ENCODE results near the gene BMF. TPM values are rescaled to one million over a fixed set of nuclear protein-coding genes. Genes with fewer than 3 reads are reported as not detected.
"Not testable (repeated sequence)": the region's sequence is repeated elsewhere in the genome, so short reads cannot be mapped to it uniquely, and the experiment has no call there.

The BMF gene
- total RNA-seq, 1 experiment from 2014 or later: 0.83 TPM

DNA sequence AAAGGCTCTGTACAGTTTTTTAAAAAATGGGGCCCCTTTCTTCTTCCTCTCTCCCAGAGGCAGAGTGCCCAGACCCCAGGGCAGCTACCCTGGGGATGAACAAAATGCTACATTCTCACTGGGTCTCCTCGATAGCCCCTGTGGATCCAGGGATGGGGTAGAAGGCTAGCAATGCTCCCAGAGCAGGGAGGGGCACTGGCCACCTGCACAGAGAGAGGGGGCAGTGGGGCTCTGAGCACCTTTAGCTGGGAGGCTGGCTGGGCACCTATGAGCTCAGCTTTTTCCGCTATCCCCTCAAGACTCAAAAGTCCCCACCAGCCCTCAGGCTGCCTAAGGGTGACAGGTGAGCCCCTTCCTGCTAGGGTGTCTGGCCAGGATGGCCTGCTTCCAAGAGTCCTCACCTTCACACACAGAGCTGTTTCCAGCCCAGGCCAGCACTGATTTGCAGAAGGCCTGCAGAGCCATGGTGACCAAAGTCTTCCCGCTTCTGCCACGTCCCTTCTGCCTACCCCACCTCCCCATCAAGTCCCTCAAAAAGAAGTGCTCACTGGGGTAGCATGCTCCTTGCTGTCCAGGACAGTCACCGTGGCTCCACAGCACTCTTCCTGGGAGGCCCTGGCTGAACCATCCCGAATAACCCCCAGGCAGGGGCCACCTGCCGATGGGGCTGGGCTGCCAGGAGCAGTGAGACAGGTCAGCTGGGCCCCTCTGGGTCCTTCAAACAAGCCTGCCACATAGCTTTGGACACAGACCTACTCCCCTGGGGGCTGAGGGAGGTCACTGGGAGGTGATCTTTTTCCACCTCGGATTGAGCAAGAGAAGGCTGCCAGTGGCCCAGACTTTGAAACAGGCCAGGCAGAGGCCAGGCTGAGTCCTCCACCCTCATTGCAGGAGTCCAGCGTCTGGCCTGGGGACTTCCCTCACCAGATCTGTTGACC is 20.4 kb downstream of the BMF start:
- DNase-seq (ENCODE audit: low spot score): no peak

GRCh38 chr15:40087068-40087810 is 21.4 kb downstream of the BMF start:
- no peak for DNase-seq (ENCODE audit: low spot score)

DNA sequence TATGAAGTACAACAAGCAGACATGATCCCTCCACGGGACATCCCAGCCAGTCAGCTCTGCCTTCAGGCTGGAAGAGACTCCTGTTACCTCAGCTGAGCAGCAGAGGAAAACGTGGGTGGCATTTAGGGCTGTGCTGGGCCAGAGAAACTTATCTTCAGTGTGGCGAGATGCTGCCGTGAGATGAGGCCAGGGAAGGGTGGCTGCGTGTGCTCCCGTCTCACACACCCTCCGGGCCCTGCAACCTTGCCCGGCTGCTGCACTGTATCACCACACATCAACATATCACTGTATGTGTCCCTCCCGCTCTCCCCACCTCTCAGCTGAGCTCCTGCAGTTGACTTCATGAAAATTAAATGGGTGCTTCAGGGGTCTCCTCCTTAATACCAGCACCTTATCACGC is 23.4 kb downstream of the BMF start:
- no peak for DNase-seq (ENCODE audit: low spot score)

- peak; percentile 80 for DNase-seq (ENCODE audit: low spot score)
Measured at GRCh38 chr15:40084650-40085049, 24.0 kb downstream of the BMF start.

DNA sequence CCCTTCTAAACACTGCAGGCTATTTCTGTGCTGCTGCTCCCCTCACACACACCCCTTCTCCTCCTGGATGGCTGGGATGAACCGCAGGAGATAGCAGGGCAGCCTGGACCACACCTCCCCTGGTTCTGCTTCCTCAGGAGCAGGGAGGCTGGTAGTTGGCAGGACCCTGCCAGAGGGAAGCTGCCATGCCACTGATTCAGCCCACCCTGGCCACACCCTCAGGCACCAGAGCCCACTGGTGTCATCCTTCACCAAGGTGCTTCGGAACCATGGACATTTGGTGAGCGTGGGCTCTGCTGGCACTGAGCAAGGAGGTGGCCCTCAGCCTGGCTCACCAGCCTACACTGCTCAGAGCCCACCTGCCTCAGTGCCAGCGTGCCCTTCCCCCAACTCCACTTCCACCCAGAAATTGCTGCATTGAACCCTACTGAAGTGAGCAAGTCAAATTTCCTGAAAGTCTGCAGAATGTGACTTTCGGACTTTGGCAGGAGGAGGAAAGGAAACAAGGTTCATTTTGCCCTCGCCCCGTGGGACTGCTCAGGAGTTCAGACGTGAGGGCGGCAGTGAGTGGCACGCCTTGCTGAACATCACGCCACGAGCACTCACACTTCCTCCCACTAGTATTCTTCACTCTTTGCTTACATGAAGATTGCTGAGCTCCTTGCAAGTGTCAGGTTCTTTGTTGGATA is 26.3 kb downstream of the BMF start:
- no peak for DNase-seq (ENCODE audit: low spot score)

- DNase-seq (ENCODE audit: low spot score): peak; percentile 67
Measured at GRCh38 chr15:40081691-40082194, 26.9 kb downstream of the BMF start.

DNA sequence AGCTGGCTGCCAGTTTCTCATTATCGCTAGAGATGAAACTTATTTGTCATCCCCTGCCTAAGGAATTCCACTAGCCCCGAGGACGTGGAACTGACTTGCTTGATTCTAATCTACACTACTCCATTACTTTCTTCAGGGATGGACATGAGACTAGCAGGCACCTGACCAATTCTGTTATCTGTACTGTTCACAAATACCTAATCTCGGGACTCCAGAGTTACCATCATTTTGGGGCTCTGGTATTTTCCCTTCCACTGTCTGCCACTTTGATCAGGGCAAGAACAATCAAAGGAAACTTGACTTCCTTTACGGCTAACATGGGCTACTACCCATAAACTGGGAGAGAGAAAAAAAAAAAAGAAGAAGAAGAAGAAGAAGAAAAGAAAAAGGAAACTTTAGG is 27.8 kb downstream of the BMF start:
- DNase-seq (ENCODE audit: low spot score): no peak

DNA sequence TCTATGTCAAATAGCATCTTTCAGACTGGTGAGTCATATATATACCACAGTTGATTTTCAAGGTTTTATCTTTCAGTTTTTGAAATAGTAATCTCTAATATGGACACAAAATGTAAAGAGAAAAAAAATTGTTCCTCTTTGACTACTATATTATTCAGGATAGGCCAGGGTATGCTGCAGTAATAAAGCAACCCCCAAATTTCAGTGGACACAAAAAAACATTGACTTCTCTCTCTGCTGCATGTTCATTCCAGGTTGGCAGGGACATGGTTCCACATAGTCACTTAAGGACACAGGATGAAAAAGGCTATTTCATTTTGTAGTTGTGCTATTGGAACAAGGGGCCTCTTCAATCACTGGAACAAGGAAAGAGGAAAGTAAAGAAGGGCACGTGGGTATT is 28.6 kb downstream of the BMF start:
- DNase-seq (ENCODE audit: low spot score): no peak

DNA sequence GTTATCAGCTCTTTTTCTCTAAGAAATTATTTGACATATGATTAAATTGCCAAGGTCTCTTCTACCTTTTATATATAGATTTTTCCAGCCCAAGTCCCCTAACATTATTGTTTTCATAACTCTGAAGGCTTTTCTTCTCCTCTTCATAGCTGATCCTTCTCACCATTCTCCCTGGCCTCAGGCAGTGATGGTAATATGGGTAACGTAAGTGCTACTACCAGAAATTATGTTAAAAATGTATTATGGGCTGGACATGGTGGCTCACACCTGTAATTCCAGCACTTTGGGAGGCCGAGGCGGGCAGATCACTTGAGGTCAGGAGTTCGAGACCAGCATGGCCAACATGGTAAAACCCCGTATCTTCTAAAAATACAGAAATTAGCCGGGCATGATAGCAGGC is 29.2 kb downstream of the BMF start:
- no peak for DNase-seq (ENCODE audit: low spot score)

GRCh38 chr15:40075298-40076044 is 33.2 kb downstream of the BMF start:
- no peak for DNase-seq (ENCODE audit: low spot score)

GRCh38 chr15:40074656-40075055 is 34.0 kb downstream of the BMF start:
- DNase-seq (ENCODE audit: low spot score): not testable (repeated sequence)

DNA sequence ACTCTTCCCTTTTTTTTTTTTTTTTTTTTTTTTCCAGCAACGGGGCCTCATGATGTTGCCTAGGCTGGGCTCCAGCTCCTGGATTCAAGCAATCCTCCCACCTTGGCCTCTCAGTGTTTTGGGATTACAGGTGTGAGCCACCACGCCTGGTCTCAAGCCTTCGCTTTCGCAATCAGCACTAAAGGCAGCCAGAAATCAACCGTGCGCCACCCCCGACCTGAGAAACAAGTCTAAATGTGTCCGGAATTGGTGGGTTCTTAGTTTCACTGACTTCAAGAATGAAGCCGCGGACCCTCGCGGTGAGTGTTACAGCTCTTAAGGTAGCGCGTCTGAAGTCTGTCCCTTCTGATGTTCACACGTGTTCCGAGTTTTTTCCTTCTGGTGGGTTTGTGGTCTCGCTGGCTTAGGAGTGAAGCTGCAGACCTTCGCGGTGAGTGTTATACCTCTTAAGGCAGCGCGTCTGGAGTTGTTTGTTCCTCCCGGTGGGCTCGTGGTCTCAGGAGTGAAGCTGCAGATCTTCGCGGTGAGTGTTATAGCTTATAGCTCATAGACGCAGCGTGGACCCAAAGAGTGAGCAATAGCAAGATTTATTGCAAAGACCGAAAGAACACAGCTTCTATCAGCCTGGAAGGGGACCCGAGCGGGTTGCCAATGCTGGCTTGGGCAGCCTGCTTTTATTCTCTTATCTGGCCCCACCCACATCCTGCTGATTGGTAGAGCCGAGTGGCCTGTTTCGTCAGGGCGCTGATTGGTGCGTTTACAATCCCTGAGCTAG is 34.8 kb downstream of the BMF start:
- DNase-seq (ENCODE audit: low spot score): not testable (repeated sequence)

DNA sequence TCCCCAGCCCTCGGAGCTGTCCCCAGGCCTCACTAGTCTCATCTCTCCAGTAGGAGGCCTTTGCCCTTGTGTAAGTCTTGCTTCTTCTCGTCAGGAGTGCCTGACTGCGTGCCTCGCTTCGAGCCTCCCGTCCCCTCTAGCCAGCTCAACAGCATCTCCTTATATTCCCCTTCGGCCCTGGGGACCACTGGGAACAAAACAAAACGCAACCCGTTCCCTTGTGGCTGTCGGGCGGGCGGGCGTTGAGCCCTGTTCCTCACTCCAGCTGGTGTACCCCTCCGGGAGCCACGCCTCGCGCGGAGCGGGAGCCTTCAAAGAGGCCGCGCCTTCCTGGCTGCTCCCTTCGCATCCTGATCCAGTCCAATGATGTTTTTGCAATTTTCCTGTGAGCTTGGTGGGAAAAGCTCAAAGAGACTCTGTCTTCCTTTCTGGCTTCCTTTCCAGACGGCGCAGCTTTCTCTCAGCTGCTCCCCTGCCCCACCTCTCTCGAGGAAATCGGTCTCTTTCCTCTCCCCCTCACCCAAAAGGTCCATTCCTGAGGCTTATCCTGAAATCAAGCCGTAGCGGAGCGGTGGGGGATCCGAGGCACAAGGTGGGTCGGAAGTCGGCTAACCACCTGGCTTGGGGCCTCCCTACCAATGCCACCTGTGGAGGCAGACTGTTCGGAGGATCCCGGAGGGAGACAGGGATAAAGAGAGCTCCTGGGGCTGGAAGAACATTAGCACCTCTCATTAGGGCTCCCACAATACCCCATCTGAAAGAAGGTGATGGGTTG is 36.3 kb downstream of the BMF start:
- DNase-seq (ENCODE audit: low spot score): no peak

DNA sequence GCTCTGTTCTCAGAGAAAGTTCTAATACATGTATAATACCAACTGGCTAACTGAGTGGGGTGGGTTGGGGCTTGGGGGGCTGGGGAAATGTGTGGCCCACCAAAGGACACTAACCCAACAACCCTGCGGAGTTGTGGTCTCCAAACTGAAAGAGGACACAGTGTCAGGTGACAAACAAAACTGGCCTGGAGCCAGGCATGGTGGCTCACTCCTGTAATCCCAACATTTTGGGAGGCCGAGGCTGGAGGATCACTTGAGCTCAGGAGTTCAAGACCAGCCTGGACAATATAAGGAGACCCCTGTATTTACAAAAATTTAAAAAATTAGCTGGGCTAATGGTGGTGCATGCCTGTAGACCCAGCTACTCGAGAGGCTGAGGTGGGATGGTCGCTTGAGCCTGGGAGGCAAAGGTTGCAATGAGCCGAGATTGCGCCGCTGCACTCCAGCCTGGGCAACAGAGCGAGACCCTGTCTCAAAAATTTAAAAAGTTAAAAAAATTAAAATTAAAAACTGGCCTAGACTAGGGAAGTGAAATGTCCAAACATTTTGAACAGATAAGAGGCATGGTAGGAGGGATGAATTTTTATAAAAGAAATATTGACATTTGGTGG is 38.0 kb downstream of the BMF start:
- no peak for DNase-seq (ENCODE audit: low spot score)

- no peak for DNase-seq (ENCODE audit: low spot score)
Measured at GRCh38 chr15:40070166-40070557, 38.5 kb downstream of the BMF start.

DNA sequence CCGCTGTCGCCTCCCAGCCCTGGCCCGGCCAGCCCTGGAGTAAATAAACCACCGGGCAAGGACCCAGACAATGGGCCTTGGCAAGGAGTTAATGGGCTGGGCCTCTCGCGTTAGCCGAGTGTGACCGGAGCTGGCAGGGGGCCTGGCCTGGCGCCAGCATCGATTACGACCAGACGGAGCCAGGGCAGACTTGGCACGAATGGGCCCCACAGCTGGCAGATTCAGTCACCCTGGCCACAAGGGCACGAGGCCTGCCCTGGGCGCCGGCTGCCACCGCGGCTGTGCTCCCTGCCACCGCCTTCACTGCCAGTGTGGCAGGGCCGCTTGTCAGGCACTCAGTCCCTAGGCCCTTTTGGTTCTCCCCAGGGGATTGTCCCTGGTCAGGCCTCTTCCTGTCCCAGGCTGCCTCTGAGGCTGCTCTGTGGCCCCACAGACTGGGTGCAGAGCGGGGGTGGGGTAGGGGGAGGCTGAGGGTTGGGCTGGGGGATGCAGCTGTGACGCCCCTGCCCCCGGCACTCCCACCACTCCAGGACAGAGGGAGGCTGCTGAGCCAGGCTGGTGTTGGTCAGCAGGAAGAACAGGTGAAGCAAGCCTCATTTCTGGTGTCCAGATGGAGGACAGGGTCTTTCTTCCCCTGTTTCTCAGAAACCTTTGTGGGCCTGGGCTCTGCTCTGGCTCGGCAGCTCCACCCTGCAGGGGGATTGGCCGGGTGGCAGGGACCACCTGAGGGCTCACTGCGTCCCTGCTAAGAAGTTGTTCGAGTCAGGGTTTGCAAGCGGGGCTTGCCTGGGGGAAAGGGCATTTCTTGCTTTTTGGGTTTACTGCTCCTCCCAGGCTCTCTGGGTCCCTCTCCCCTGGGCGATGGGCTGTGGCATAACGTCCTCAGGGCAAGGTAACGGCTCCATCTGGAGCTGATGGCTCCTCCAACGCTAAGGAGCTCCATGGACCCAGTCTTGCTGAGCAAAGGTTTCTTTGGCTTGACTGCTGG is 39.2 kb downstream of the BMF start:
- peak; percentile 87 for DNase-seq (ENCODE audit: low spot score)

- DNase-seq (ENCODE audit: low spot score): no peak
Measured at GRCh38 chr15:40067921-40068624, 40.6 kb downstream of the BMF start.

DNA sequence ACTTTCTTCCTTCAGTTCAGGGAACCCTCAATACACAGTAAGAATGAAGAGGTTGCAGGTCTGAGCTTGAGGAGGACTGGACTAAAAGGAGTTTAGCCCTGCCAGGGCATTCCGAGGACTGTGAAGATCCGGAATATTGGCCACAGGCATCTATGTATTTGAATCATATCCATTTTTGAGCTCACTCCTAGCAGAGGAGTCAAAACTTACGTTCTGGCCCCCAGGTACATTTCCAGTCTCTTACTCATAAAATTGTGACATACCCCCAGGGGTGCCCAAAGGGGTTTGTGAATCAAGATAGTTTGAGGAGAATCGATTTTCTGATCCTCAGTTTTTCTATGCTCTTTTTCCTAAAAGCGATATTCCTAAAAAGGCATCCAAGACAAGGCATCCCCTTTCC is 42.1 kb downstream of the BMF start:
- no peak for DNase-seq (ENCODE audit: low spot score)

All from A172 (cell line).